ENCODE measurements around the gene VWC2.

The VWC2 gene

DNA sequence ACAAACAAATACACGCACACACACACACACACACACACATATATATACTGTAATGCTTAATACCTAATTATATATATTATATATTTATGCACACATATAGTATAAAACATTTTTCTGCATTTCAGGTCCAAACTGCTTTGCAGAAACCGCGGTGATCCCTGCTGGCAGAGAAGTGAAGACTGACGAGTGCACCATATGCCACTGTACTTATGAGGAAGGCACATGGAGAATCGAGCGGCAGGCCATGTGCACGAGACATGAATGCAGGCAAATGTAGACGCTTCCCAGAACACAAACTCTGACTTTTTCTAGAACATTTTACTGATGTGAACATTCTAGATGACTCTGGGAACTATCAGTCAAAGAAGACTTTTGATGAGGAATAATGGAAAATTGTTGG, 138.5 kb downstream of the VWC2 start:
- H3K4me3 ChIP-seq (ENCODE audit: low read depth in 1 of 5, low read length in 5 of 5): no peak overlapping the region
- H3K4me1 ChIP-seq (ENCODE audit: control insufficient read depth in 5 of 5, insufficient read depth in 5 of 5, low read length in 5 of 5): no peaks in the 10 kb centered on the region
- no peak overlapping the region for H3K9ac ChIP-seq (ENCODE audit: low read length in 5 of 5)
- H3K36me3 ChIP-seq (ENCODE audit: control insufficient read depth in 5 of 5, insufficient read depth in 5 of 5, low read length in 5 of 5): no peaks in the 10 kb centered on the region
- H3K27ac ChIP-seq (ENCODE audit: low read depth, low read length): no peak overlapping the region
- H3K27me3 ChIP-seq (ENCODE audit: control insufficient read depth in 5 of 5, insufficient read depth in 4 of 5, low read length in 5 of 5): no peaks in the 10 kb centered on the region
- H3K9me3 ChIP-seq (ENCODE audit: control insufficient read depth in 5 of 5, low read length in 5 of 5): no peaks in the 10 kb centered on the region

DNA sequence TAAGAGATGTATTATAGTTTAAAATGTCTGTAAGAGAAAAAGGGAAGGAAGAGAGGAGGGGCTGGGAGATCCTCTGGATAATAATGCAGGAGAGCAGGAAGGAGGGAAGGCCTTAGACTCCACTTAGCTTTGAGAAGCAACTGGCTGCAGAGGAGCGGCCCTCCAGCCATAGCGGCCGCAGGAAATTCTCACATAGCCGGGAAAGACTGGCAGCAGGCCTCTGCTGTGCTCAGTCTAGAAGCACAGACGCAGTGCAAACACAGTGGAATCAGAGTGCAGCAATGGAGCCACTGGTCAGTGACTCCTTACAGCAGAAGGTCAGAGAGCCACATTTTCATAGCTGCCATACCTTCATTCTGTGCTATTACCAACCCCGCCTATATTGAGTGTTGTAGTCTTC, 153.3 kb downstream of the VWC2 start:
- H3K27ac ChIP-seq (ENCODE audit: low read depth, low read length): no peak overlapping the region
- no peaks in the 10 kb centered on the region for H3K27me3 ChIP-seq (ENCODE audit: control insufficient read depth in 5 of 5, insufficient read depth in 4 of 5, low read length in 5 of 5)
- no peaks in the 10 kb centered on the region for H3K36me3 ChIP-seq (ENCODE audit: control insufficient read depth in 5 of 5, insufficient read depth in 5 of 5, low read length in 5 of 5)
- no peak overlapping the region for H3K9ac ChIP-seq (ENCODE audit: low read length in 5 of 5)
- peaks cover 0 to 4% (median 2%) of the 10 kb centered on the region in 5 donors for H3K9me3 ChIP-seq (ENCODE audit: control insufficient read depth in 5 of 5, low read length in 5 of 5)
- no peak overlapping the region for H3K4me3 ChIP-seq (ENCODE audit: low read depth in 1 of 5, low read length in 5 of 5)
- H3K4me1 ChIP-seq (ENCODE audit: control insufficient read depth in 5 of 5, insufficient read depth in 5 of 5, low read length in 5 of 5): no peaks in the 10 kb centered on the region

DNA sequence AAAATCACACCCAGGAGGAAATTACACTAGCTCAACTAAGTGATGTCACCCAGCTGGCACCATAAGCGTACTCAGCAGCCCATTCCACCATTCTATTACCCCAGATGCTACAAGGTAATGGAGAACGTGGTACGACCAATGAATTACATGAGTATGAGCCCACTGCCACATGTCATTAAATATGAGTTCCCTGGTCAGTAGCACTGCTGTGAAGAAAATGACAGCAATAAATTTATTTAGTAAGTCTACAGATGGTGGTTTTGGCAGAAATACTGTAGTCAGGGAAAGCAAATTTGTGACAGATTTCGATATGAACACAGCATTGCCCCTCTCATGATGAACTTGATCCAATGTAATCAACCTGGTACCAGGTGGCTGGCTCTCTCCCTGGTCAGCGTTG, 154.2 kb downstream of the VWC2 start:
- Histone ChIP-seq H3K9me3 (ENCODE audit: control insufficient read depth in 5 of 5, low read length in 5 of 5) (peaks cover 0 to 6% (median 4%) of the 10 kb centered on the region in 5 donors), H3K4me3 (ENCODE audit: low read depth in 1 of 5, low read length in 5 of 5) (no peak overlapping the region), H3K9ac (ENCODE audit: low read length in 5 of 5) (no peak overlapping the region), H3K27ac (ENCODE audit: low read depth, low read length) (no peak overlapping the region), H3K4me1 (ENCODE audit: control insufficient read depth in 5 of 5, insufficient read depth in 5 of 5, low read length in 5 of 5) (no peaks in the 10 kb centered on the region), H3K27me3 (ENCODE audit: control insufficient read depth in 5 of 5, insufficient read depth in 4 of 5, low read length in 5 of 5) (no peaks in the 10 kb centered on the region), H3K36me3 (ENCODE audit: control insufficient read depth in 5 of 5, insufficient read depth in 5 of 5, low read length in 5 of 5) (no peaks in the 10 kb centered on the region)

DNA sequence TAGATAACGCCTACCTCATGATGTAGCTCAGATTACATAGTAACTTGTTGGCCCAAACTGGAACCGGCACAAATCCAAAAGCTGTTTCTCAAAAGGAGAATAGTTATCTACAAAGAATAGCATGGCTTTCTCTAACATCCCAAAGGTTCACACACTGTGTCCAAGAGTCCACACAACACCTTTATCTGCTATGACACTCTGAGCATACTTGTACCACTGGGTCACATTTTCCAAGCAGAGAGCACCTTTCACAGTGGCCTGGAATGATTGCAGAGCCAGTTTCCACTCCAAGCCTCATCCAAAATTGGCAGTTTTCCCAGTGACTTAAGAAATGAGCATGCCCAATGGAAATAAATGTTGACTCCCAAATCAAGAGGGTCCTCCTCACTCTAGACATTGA, 155.3 kb downstream of the VWC2 start:
- Histone ChIP-seq H3K9ac (ENCODE audit: low read length in 5 of 5) (no peak overlapping the region), H3K27ac (ENCODE audit: low read depth, low read length) (no peak overlapping the region), H3K36me3 (ENCODE audit: control insufficient read depth in 5 of 5, insufficient read depth in 5 of 5, low read length in 5 of 5) (no peaks in the 10 kb centered on the region), H3K27me3 (ENCODE audit: control insufficient read depth in 5 of 5, insufficient read depth in 4 of 5, low read length in 5 of 5) (no peaks in the 10 kb centered on the region), H3K4me1 (ENCODE audit: control insufficient read depth in 5 of 5, insufficient read depth in 5 of 5, low read length in 5 of 5) (no peaks in the 10 kb centered on the region), H3K4me3 (ENCODE audit: low read depth in 1 of 5, low read length in 5 of 5) (no peak overlapping the region), H3K9me3 (ENCODE audit: control insufficient read depth in 5 of 5, low read length in 5 of 5) (peaks cover 0 to 6% (median 5%) of the 10 kb centered on the region in 5 donors)

DNA sequence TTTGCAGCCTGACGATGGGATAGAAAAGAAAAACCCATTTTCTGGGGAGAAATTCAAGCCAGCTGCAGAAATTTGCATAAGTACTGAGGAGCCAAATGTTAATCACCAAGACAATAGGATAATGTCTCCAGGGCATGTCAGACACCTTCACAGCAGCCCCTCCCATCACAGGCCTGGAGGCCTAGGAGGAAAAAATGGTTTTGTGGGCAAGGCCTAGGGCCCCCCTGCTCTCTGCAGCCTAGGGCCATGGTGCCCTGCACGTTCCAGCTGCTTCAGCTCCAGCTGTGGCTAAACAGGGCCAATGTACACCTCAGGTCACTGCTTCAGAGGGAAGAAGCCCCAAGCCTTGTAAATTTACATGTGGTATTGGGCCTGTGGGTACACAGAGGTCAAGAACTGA, 158.2 kb downstream of the VWC2 start:
- H3K9me3 ChIP-seq (ENCODE audit: control insufficient read depth in 5 of 5, low read length in 5 of 5): peaks cover 0 to 5% (median 4%) of the 10 kb centered on the region in 5 donors
- no peaks in the 10 kb centered on the region for H3K4me1 ChIP-seq (ENCODE audit: control insufficient read depth in 5 of 5, insufficient read depth in 5 of 5, low read length in 5 of 5)
- no peak overlapping the region for H3K4me3 ChIP-seq (ENCODE audit: low read depth in 1 of 5, low read length in 5 of 5)
- no peak overlapping the region for H3K27ac ChIP-seq (ENCODE audit: low read depth, low read length)
- no peaks in the 10 kb centered on the region for H3K27me3 ChIP-seq (ENCODE audit: control insufficient read depth in 5 of 5, insufficient read depth in 4 of 5, low read length in 5 of 5)
- no peak overlapping the region for H3K9ac ChIP-seq (ENCODE audit: low read length in 5 of 5)
- no peaks in the 10 kb centered on the region for H3K36me3 ChIP-seq (ENCODE audit: control insufficient read depth in 5 of 5, insufficient read depth in 5 of 5, low read length in 5 of 5)

DNA sequence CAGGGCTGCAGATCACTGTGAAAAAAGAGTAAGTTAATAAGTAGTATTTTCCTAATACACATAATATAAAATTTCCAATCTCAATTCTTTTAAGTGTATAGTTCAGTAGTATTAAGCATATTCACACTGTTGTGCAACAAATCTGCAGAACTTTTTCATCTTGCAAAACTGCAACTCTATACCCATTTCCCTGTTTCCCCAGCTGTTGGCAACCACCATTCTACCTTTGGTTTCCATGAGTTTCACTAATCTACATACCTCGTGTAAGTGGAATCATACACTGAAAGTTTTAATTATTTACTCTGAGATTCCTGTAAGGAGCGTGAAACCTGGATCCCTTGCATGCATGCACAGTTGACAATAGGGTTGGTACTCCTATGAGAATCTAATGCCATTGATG, 164.2 kb downstream of the VWC2 start:
- H3K27ac ChIP-seq (ENCODE audit: low read depth, low read length): no peak overlapping the region
- H3K36me3 ChIP-seq (ENCODE audit: control insufficient read depth in 5 of 5, insufficient read depth in 5 of 5, low read length in 5 of 5): no peaks in the 10 kb centered on the region
- H3K4me1 ChIP-seq (ENCODE audit: control insufficient read depth in 5 of 5, insufficient read depth in 5 of 5, low read length in 5 of 5): no peaks in the 10 kb centered on the region
- peaks cover 0 to 9% (median 5%) of the 10 kb centered on the region in 5 donors for H3K9me3 ChIP-seq (ENCODE audit: control insufficient read depth in 5 of 5, low read length in 5 of 5)
- no peak overlapping the region for H3K9ac ChIP-seq (ENCODE audit: low read length in 5 of 5)
- no peaks in the 10 kb centered on the region for H3K27me3 ChIP-seq (ENCODE audit: control insufficient read depth in 5 of 5, insufficient read depth in 4 of 5, low read length in 5 of 5)
- no peak overlapping the region for H3K4me3 ChIP-seq (ENCODE audit: low read depth in 1 of 5, low read length in 5 of 5)
